H1 (cell line): ENCODE data around the gene KRT80.

Experiments used
- EGR1 ChIP-seq: IDR thresholded peaks from 2 replicates; pipeline ENCODE4 v1.6.1; 2011; ENCODE audit warnings: low read depth, low read length, borderline replicate concordance
- EP300 ChIP-seq, 2 experiments: IDR thresholded peaks; 1 replicate in 1 of 2; 2 replicates in 1 of 2; pipeline ENCODE4 v1.6.1; 2011 to 2012; ENCODE audit warnings: low read depth in 2 of 2, low read length in 2 of 2, mild to moderate bottlenecking in 2 of 2, borderline replicate concordance in 1 of 2, inconsistent platforms in 1 of 2, moderate library complexity in 1 of 2
- EZH2 ChIP-seq: fragments of 200-600 bp; sonication (generic); IDR thresholded peaks from 2 replicates; pipeline ENCODE4 v1.7.1; 2012; ENCODE audit warnings: low read depth, mild to moderate bottlenecking, moderate library complexity, low read length, inconsistent platforms; ENCODE audit not compliant: severe bottlenecking
- GABPA ChIP-seq: IDR thresholded peaks from 2 replicates; pipeline ENCODE4 v1.6.1; 2011; ENCODE audit warnings: mild to moderate bottlenecking, low read length, moderate library complexity, borderline replicate concordance; ENCODE audit not compliant: insufficient read depth
- JUN ChIP-seq: IDR thresholded peaks from 2 replicates; pipeline ENCODE4 v1.6.1; 2011; ENCODE audit warnings: low read depth, mild to moderate bottlenecking, improper control_type of control experiment, low read length
- KDM5A ChIP-seq: fragments of 200-600 bp; IDR thresholded peaks from 2 replicates; pipeline ENCODE4 v1.7.1; 2012; ENCODE audit warnings: mild to moderate bottlenecking, low read length, inconsistent platforms, mixed read lengths
- POLR2AphosphoS5 ChIP-seq: IDR thresholded peaks from 2 replicates; pipeline ENCODE4 v1.6.1; 2011; ENCODE audit warnings: low read depth, low read length
- RNF2 ChIP-seq: fragments of 200-900, 300-1000 bp; sonication (generic); IDR thresholded peaks from 2 replicates; pipeline ENCODE4 v1.7.1; 2016; ENCODE audit warnings: borderline replicate concordance, low read depth, mild to moderate bottlenecking, antibody characterized with exemption, low read length; ENCODE audit not compliant: poor library complexity, severe bottlenecking; ENCODE audit errors: missing control alignments
- SRF ChIP-seq: IDR thresholded peaks from 2 replicates; pipeline ENCODE4 v1.6.1; 2011; ENCODE audit warnings: mild to moderate bottlenecking, low read depth, low read length, moderate library complexity
- TF ChIP-seq, protein P1 (sequence below), 3 experiments: IDR thresholded peaks; 1 replicate in 2 of 3; 2 replicates in 1 of 3; pipeline versions ENCODE4 v1.5.1 to v1.6.1; 2011; ENCODE audit warnings: low read length in 3 of 3, mild to moderate bottlenecking in 3 of 3, inconsistent platforms in 2 of 3, low read depth in 1 of 3, moderate library complexity in 1 of 3; ENCODE audit not compliant: insufficient read depth in 1 of 3; ENCODE audit errors: control extremely low read depth in 1 of 3
- TF ChIP-seq, protein P2 (sequence below): IDR thresholded peaks from 2 replicates; pipeline ENCODE4 v1.6.1; 2012; ENCODE audit warnings: low read length, inconsistent platforms
- TF ChIP-seq, protein P3 (sequence below): IDR thresholded peaks from 2 replicates; pipeline ENCODE4 v1.6.1; 2012; ENCODE audit warnings: inconsistent platforms

DNA sequence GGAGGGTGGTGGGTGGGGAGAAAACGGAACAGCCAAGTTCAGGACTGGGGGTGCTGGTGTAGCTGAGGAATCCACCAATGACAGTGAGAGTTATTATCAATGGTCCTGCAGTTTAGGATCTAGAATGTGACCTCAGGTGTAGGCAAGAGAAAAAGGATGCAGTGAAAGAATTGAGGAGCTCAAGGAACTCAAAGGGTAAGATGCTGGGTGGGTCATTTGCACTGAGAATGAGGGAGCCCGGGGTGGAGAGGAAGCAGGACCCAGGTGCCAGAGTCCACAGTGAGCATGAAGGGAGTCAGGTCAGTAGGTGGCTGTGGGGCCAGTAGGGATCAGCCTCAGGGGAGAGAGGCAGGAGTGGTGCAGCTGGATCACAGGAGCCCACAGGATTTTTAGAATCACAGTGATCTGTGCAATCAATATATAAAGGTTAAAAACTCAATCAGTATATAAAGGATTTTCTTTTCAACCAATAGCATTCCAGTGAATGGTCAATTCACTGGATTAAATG lies 38.1 kb upstream of the KRT80 start:
- TF ChIP-seq EZH2 (no peak), JUN (no peak), EGR1 (no peak), POLR2AphosphoS5 (no peak), RNF2 (no peak), SRF (no peak), EP300 (IDR thresholded peaks at IDR 0.05; ENCODE audit: borderline replicate concordance in 1 of 2, low read depth in 2 of 2, low read length in 2 of 2) (no peak), GABPA (no peak), KDM5A (no peak)
- TF ChIP-seq, protein P1, sequence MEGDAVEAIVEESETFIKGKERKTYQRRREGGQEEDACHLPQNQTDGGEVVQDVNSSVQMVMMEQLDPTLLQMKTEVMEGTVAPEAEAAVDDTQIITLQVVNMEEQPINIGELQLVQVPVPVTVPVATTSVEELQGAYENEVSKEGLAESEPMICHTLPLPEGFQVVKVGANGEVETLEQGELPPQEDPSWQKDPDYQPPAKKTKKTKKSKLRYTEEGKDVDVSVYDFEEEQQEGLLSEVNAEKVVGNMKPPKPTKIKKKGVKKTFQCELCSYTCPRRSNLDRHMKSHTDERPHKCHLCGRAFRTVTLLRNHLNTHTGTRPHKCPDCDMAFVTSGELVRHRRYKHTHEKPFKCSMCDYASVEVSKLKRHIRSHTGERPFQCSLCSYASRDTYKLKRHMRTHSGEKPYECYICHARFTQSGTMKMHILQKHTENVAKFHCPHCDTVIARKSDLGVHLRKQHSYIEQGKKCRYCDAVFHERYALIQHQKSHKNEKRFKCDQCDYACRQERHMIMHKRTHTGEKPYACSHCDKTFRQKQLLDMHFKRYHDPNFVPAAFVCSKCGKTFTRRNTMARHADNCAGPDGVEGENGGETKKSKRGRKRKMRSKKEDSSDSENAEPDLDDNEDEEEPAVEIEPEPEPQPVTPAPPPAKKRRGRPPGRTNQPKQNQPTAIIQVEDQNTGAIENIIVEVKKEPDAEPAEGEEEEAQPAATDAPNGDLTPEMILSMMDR (IDR thresholded peaks at IDR 0.05; ENCODE audit: control extremely low read depth in 1 of 3, insufficient read depth in 1 of 3, low read depth in 1 of 3, low read length in 3 of 3): no peak
- TF ChIP-seq, protein P2, sequence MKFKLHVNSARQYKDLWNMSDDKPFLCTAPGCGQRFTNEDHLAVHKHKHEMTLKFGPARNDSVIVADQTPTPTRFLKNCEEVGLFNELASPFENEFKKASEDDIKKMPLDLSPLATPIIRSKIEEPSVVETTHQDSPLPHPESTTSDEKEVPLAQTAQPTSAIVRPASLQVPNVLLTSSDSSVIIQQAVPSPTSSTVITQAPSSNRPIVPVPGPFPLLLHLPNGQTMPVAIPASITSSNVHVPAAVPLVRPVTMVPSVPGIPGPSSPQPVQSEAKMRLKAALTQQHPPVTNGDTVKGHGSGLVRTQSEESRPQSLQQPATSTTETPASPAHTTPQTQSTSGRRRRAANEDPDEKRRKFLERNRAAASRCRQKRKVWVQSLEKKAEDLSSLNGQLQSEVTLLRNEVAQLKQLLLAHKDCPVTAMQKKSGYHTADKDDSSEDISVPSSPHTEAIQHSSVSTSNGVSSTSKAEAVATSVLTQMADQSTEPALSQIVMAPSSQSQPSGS: no peak
- TF ChIP-seq, protein P3, sequence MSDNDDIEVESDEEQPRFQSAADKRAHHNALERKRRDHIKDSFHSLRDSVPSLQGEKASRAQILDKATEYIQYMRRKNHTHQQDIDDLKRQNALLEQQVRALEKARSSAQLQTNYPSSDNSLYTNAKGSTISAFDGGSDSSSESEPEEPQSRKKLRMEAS: no peak
